Activated T-helper 1 cell treated with anti-CD3 and anti-CD28 coated beads, Interleukin-2, amount 50 U/mL, for 16 hours (primary cell): ENCODE results near the gene MAGOH.
A peak's percentile ranks its signal among the peaks of the same experiment; 100 is the strongest.
"Not testable (repeated sequence)": the region's sequence is repeated elsewhere in the genome, so short reads cannot be mapped to it uniquely, and the experiment has no call there.

Source experiments
- DNase-seq, 2 donors: peaks; one replicate each; pipeline ENCODE4 v3.0.0-alpha.2; 2020; ENCODE audit warnings: low read depth in 1 of 2, low spot score in 1 of 2

Gene MAGOH

DNA sequence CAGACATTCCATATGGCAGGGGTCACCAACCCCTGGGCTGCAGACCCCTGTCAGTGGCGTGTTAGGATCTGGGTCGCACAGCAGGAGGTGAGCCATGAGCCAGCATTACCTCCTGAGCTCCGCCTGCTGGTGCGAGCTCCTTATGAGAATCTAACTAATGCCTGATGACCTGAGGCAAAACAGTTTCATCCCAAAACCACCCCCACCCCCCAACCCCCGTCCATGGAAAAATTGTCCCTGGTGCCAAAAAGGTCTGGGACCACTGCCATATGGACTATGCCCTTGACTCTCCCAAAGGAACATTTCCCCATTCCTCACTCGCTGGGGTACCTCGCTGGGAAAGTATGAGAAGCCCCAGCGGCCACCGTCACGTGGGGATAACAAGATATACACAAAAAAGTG is 48.1 kb downstream of the MAGOH start:
- no peak for DNase-seq

DNA sequence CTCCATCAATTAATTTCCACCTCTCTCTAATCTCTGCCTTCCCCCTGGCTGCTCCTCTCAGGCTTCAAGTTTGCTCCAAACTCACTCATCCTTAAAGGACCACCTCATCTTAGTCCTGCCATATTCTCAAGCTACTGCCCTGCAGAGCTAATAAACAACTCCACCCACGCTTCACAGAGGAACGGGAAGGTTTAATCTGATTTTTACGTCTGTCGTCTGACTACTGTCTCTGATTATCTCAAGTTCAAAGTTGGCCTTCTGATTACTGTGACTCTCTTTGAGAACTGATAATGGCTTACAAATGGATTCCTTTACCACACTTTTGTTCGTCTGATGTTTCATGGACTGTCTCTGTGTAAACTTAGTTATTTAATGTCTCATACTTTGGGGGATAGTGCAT is 49.3 kb downstream of the MAGOH start:
- DNase-seq, result no peak

DNA sequence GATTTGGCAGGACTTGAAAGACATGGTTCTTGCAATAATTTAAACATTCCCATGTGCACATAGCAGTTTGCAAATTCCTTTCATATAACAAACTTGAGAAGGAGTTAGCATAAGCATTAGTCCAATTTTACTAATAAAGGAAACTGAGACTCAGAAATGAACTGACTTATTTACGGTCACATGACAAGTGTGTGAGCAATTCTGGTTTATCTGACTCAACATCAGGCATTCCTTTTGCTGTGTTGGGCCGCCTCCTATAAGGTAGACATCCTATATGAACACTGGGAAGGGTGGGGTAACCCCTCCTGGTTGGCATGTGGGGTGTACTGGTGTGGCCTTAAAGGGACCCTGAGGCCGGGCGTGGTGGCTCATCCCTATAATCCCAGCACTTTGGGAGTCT is 50.2 kb downstream of the MAGOH start:
- no peak for DNase-seq

DNA sequence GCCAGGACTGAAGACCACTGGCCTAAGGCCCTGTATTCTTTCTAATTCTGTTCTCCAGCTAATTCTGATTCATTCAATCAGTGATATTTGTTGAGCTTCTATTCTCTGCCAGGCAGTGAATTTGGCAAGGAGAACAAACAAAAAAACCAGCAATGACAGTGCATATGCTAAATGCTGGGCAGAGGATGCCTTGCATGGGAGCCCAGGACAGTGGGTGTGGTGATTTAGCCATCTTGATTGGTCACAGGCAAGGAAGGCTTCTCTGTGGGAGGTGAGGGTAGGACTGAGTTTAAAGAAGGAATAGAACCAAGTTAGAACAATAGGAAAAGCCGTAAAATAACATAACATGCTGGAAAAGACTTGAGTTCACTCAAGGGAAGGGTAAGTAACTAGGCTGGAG is 50.9 kb downstream of the MAGOH start:
- DNase-seq, result no peak

GRCh38 chr1:53186533-53186932 is 51.8 kb downstream of the MAGOH start:
- no peak for DNase-seq

- DNase-seq, result not testable (repeated sequence)
Measured at GRCh38 chr1:53185955-53186297, 52.4 kb downstream of the MAGOH start.

GRCh38 chr1:53183095-53183990 is 55.0 kb downstream of the MAGOH start:
- DNase-seq, result no peak

DNA sequence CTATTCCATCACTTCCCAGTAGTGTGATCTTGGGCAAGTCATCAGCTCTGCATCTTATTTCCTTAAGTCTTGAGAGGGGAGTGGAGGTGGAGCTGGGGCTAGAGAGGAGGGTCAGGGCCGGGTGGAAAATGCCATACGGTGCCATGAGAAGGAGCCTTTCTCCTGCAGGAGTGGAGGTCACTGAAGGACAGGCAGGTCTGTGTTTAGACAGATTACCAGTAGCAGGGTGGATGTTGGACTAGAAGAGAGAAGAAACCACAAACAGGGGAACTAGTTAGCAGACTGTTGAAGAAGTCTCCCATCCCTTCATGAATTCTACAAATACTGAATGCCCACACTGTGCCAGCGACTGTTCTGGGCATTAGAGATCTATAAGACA is 55.6 kb downstream of the MAGOH start:
- DNase-seq, result no peak

- peak; percentile 58 to 70 for DNase-seq
Measured at GRCh38 chr1:53182111-53182593, 56.2 kb downstream of the MAGOH start.

DNA sequence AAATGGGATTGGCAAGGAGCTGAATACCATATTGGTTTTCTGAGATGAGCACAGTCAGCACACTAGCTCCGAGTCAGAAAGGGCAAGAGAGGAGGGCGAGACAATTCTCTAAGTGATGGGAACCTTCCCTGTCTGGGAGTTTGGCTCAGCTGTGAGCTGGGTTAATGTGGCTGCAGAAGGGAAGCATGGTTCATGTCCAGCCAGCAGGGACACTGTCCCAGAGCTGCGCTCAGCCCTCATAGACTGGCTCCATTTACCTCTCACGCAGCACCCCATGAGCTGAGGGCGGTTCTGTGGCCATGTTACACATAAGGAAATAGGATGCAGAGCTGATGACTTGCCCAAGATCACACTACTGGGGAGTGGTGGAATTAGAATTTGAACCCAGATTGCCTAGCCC is 57.4 kb downstream of the MAGOH start:
- no peak for DNase-seq

GRCh38 chr1:53180226-53180625 is 58.1 kb downstream of the MAGOH start:
- DNase-seq, result no peak
